Activated gamma-delta T cell (primary cell): ENCODE results near the gene TVP23C.

Experiments used
- DNase-seq: peaks from one replicate; lab custom pipeline; 2025; lab: John Stamatoyannopoulos, UW

The TVP23C gene

DNA sequence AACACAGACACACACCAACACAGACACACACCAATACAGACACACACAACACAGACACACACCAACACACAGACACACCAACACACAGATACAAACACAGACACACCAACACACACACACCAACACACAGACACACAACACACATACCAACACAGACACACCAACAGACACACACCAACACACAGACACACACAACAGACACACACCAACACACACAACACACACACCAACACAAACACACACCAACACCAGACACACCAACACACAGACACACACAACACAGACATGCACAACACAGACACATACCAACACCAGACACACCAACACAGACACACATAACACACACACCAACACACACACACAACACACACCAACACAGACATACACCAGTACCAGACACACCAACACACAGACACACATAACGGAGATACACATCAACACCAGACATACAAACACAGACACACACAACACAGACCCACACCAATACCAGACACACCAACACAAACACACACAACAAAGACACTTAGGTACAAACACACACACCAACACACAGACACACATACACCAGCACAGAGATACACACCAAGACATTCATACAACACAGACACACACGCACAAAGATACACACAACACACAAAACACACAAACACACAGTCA lies 98.1 kb downstream of the TVP23C start:
- DNase-seq: no peak

DNA sequence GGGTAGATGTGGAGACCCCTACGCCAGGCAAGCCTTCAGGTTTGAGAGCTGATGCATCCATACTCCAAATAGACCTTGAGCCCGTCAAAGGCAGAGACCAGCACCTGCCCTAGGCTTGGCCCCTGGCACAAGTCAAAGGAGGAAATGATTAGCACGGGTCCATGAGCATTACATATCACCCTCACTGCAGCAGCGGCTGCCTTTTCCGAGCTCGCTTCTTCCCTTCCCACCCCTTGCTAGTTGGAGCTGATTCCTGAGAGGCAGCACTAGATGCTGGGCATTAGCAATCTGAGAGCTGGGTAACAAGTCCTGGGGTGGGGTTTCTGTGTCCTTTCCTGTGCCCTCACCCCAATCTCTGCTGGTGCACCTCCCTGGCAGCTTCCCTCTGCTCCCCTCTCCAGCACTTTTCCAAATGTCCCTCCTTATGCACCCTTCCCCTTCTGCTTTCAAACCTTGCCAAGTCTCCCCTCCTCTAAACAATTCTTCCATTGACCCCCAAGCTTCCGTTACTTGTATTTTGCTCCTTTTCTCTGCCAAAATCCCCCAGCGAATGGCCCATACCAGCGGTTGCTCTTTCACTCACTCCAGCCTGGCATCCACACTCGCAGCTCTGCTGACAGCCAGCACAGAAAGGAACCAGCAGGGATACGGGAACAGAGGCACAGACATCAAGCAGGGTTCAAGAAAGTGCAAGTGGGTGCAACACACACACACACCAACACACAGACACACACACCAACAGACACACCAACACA lies 98.9 kb downstream of the TVP23C start:
- DNase-seq: no peak

DNA sequence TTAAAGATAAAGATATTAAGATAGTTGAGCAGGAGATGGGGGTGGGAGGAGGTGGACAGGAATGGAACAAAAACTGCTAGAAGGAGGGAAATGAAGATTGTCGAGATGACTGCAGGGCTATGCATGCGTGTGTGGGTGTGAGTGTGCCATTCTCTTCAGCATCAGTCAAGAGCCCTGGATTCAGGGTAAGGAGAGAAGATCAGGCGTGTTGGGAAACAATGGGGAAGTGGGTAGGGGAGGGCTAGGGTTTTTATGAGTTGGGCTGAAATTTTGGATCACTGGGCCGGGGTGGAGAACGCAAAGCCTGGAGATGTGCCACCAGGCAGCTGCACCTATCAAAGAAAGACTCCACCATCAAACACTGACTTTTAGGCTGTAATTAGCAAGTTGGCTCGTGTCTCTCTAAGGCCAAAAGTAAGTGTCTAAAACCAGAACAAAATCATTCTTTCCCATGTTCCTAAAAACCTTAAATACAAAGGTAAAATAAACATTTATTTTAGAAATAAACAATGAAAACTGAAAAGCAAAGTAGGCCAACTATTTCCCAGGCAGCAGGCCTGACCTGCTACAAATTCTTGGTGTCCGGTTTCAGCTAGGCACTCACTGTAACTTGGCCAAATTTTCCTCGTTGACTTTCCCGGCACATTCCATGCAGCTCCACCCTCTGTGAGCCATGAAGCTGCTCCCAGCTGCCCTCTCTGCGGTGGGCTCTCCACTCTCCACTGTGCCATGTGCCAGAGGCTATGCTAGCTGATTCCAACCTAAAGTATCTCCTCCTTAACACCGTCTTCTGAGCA lies 100.1 kb downstream of the TVP23C start:
- no peak for DNase-seq

DNA sequence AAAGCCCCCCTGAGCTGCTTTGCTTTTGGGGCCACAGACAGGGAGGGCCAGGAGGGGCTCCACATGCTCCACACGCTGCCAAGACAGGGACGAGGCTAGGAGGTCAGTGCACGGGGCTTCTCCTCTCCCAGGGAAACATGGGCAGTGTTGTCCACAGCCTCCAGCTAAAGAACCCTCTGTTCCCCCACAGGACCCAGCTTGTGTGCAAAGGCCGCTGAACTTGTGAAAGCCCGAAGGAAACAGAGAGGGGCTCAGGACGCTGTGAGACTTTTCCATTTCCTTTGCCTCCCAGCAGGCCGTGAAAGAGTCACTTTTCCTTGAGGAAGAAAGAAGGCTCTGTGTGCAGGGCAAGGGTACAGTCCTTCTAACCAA lies 105.6 kb downstream of the TVP23C start:
- no peak for DNase-seq

DNA sequence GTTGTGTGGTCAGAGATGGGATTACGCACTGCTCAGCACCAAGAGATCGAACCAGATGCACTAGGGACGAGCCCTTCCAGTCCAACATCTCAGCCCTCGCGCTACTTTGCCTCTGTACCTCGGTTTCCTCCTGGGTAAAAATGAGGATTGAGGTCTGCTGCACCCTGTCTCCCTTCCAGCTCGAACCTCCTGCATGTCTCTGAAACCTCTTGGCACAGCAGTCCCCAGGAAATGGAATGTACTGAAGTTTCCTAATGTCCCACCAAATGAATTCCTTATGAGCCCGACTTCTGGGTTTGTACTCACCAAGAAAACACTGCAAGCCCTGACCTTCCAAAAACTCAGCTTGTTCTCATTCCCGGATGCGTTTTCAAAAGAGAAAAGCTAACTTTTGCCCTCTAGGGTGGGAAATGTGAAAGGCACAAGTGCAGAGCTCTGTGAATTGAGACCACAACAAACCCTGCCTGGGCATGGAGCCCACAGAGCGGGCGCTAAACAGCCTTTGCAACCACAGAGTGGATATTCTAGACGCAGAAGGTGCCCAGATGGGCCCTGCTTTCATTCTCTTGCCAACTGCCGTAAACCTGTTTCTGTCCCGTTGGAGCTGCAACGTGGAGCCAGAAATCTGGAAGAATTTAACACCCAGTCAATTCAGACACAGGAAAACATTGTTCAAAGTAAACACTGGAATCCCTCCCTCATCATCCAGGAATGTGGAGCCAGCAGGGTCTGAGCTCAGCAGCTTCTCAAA lies 106.1 kb downstream of the TVP23C start:
- no peak for DNase-seq

DNA sequence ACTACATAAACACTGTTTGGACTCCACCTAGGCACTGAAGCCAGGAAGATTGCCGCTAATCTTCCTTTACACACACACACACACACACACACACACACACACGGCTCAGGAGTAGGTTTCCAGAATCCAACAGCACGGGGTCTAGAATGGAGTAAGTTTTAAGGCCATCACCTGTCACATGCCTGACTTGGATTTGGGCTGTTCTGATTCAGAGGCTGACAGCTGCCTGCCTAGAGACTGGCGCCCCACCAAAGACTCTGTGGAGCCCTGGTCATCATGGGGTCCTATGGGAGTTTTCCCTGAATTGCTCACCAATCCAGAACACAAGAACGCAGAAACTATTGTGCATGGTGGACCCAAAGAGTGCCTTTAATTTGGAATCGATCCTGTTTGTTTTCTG lies 106.8 kb downstream of the TVP23C start:
- DNase-seq: no peak

DNA sequence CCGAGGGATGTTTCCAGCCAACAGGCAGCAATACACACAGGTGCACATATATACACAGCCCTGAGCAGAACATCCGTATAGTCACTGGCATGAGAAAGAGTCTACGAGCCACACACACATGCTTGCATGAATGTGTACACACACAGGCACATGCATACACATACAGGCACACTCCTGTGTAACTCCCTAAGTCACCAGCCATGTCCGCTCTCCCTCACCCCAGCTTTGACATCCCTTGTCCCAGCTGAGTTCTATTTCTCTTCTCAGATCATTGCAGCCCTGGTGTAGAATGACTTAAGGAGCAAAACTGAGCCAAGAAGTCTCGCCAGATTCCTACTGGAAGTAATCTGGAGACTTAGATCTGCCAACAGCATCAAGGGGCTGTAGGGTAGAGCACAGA lies 108.9 kb downstream of the TVP23C start:
- DNase-seq: no peak

DNA sequence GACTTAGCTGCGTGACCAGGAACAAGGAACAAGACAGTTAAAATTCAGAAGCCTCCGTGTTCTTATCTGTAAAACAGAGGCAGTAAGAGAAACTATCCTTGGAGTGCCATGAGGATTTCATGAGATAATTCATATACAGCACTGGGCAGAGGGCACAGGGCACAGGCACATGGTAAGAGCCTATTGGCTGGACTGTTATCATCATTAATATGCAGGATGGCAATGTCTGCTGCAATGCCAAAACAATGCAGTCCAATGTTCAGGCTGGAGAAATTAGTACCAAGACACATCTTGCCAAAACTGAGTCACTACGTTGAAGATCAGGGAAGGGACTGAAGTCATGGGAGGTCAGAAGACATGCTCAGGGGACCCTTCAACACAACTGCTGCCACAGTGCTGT lies 109.5 kb downstream of the TVP23C start:
- no peak for DNase-seq

DNA sequence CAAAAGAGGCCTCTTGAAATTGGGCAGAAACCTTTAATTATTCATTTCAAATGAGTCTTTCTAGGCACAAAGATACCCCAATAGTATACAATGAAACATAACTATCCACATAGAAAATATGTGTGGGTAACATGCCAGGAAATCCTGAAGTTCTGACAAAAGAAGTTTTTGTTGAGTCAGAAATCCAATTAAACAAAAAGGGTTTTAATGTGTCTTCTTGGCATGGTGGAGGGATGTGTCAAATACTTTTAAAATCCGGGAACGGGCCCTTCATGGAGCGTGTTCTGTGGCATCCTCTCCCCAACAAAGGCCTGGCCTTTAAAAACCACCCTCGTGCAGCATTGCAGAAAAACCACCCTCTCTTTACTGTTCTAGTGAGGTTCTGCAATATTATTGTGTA lies 110.0 kb downstream of the TVP23C start:
- no peak for DNase-seq

DNA sequence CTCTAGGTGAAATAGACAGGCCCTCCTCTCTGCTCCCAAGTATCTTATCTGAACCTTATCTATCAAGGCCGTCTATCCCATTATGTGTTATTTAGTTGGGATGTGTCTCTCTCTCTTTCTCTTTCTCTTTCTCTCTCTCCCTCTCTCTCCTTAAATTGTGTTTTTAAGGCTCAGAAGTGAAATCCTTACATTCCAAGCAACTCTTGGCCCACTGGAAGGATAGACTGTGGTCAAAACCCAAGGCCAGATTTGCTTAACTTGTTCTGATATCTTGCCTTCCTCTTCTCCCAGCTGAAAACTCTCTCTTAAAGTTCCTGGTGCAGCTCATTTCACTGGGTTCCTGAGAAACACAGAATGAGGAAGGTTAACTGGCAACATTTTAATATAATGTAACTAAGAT lies 110.5 kb downstream of the TVP23C start:
- DNase-seq: no peak
